HEK293 (cell line): ENCODE data around the gene MARCHF3.

Experiments used
- CTCF ChIA-PET: fragments of 350-600 bp; formaldehyde crosslinking; extraction: SDS; loops from one replicate; lab custom pipeline; 2021; ENCODE audit warnings: antibody characterized with exemption; lab: Yijun Ruan, JAX
- POLR2A ChIA-PET: fragments of 300-600 bp; formaldehyde crosslinking; extraction: SDS; loops from one replicate; lab custom pipeline; 2020; ENCODE audit warnings: antibody characterized with exemption, inconsistent platforms; lab: Yijun Ruan, JAX
- H3K27ac ChIP-seq: fragments of 200-500 bp; sonication (Bioruptor generic); 2 replicates; pipeline ENCODE4 v1.5.1; 2014; ENCODE audit warnings: low read depth, low read length, control low read depth, inconsistent platforms; ENCODE audit errors: extremely low read depth
- H3K36me3 ChIP-seq, 2 experiments: fragments of 200-500 bp in 1 of 2; sonication (Bioruptor generic) in 1 of 2; 1 replicate in 1 of 2; 2 replicates in 1 of 2; pipeline ENCODE4 v1.5.1; 2014 to 2017; ENCODE audit warnings: inconsistent platforms in 2 of 2, low read length in 2 of 2; ENCODE audit not compliant: control insufficient read depth in 2 of 2, insufficient read depth in 1 of 2
- H3K4me1 ChIP-seq: fragments of 200-500 bp; sonication (Bioruptor generic); 2 replicates; pipeline ENCODE4 v1.5.1; 2014; ENCODE audit warnings: mild to moderate bottlenecking, low read length, inconsistent platforms; ENCODE audit not compliant: control insufficient read depth, insufficient read depth
- H3K4me3 ChIP-seq: 2 replicates; pipeline ENCODE4 v1.5.1; 2011; ENCODE audit warnings: low read depth, mild to moderate bottlenecking, control low read depth, low read length, moderate library complexity
- H3K9me3 ChIP-seq: fragments of 200-500 bp; sonication (Bioruptor generic); 2 replicates; pipeline ENCODE4 v1.5.1; 2014; ENCODE audit warnings: low read depth, low read length, inconsistent platforms; ENCODE audit not compliant: control insufficient read depth, insufficient read depth
- FEZF1 ChIP-seq: fragments of 450-650 bp; formaldehyde crosslinking; IDR thresholded peaks from 2 replicates; pipeline ENCODE4 v1.5.1; 2016; ENCODE audit warnings: missing biosample characterization, missing genetic modification characterization
- GFI1B ChIP-seq: fragments of 450-650 bp; formaldehyde crosslinking; IDR thresholded peaks from 2 replicates; pipeline ENCODE4 v1.5.1; 2016; ENCODE audit warnings: missing biosample characterization, missing genetic modification characterization
- GLI2 ChIP-seq: fragments of 450-650 bp; formaldehyde crosslinking; IDR thresholded peaks from 2 replicates; pipeline ENCODE4; 2017; ENCODE audit warnings: missing biosample characterization, missing genetic modification characterization, low read depth, borderline replicate concordance
- GLI4 ChIP-seq: fragments of 450-650 bp; formaldehyde crosslinking; IDR thresholded peaks from 2 replicates; pipeline ENCODE4 v1.5.1; 2016; ENCODE audit warnings: missing biosample characterization, missing genetic modification characterization
- PRDM1 ChIP-seq: fragments of 450-650 bp; formaldehyde crosslinking; IDR thresholded peaks from 2 replicates; pipeline ENCODE4; 2016; ENCODE audit warnings: missing biosample characterization, missing genetic modification characterization
- SP2 ChIP-seq: fragments of 450-650 bp; formaldehyde crosslinking; IDR thresholded peaks from 2 replicates; pipeline ENCODE4 v1.5.1; 2016; ENCODE audit warnings: missing biosample characterization, missing genetic modification characterization
- SP7 ChIP-seq: fragments of 450-650 bp; formaldehyde crosslinking; IDR thresholded peaks from 2 replicates; pipeline ENCODE4 v1.5.1; 2016; ENCODE audit warnings: missing biosample characterization, missing genetic modification characterization
- ZBTB21 ChIP-seq: fragments of 450-650 bp; formaldehyde crosslinking; IDR thresholded peaks from 2 replicates; pipeline ENCODE4 v1.5.1; 2017; ENCODE audit warnings: missing biosample characterization, missing genetic modification characterization
- ZEB2 ChIP-seq: fragments of 450-650 bp; formaldehyde crosslinking; IDR thresholded peaks from 2 replicates; pipeline ENCODE4 v1.5.1; 2016; ENCODE audit warnings: missing biosample characterization, missing genetic modification characterization
- ZNF174 ChIP-seq: fragments of 450-650 bp; formaldehyde crosslinking; IDR thresholded peaks from 2 replicates; pipeline ENCODE4 v1.5.0; 2017; ENCODE audit warnings: missing biosample characterization, mild to moderate bottlenecking, missing genetic modification characterization
- ZNF266 ChIP-seq: fragments of 450-650 bp; formaldehyde crosslinking; IDR thresholded peaks from 2 replicates; pipeline ENCODE4 v1.5.1; 2016; ENCODE audit warnings: missing biosample characterization, missing genetic modification characterization, low read depth
- ZNF292 ChIP-seq: fragments of 450-650 bp; formaldehyde crosslinking; IDR thresholded peaks from 2 replicates; pipeline ENCODE4 v1.5.1; 2016; ENCODE audit warnings: low read depth, missing biosample characterization, missing genetic modification characterization, borderline replicate concordance
- ZNF335 ChIP-seq: fragments of 450-650 bp; formaldehyde crosslinking; conservative IDR thresholded peaks from 2 replicates; pipeline ENCODE4 v1.5.1; 2016; ENCODE audit warnings: missing biosample characterization, missing genetic modification characterization
- ZNF423 ChIP-seq: fragments of 450-650 bp; formaldehyde crosslinking; IDR thresholded peaks from 2 replicates; pipeline ENCODE4 v1.5.1; 2016; ENCODE audit warnings: missing biosample characterization, missing genetic modification characterization
- ZNF473 ChIP-seq: fragments of 450-650 bp; formaldehyde crosslinking; IDR thresholded peaks from 2 replicates; pipeline ENCODE4 v1.5.1; 2017; ENCODE audit warnings: missing biosample characterization, missing genetic modification characterization
- ZNF629 ChIP-seq: fragments of 450-650 bp; formaldehyde crosslinking; IDR thresholded peaks from 2 replicates; pipeline ENCODE4 v1.5.1; 2017; ENCODE audit warnings: missing biosample characterization, missing genetic modification characterization
- ZNF76 ChIP-seq: fragments of 450-650 bp; formaldehyde crosslinking; IDR thresholded peaks from 2 replicates; pipeline ENCODE4; 2016; ENCODE audit warnings: low read depth, missing biosample characterization, missing genetic modification characterization, borderline replicate concordance
- ZNF830 ChIP-seq: fragments of 450-650 bp; IDR thresholded peaks from 2 replicates; pipeline ENCODE4 v1.5.0; 2018; ENCODE audit warnings: missing biosample characterization, missing genetic modification characterization, low read depth, mild to moderate bottlenecking, moderate library complexity
- ZNF837 ChIP-seq: fragments of 450-650 bp; formaldehyde crosslinking; IDR thresholded peaks from 2 replicates; pipeline ENCODE4 v1.5.1; 2016; ENCODE audit warnings: missing biosample characterization, missing genetic modification characterization
- TF ChIP-seq, protein P1 (sequence below): fragments of 450-650 bp; formaldehyde crosslinking; conservative IDR thresholded peaks from 2 replicates; pipeline ENCODE4 v1.5.1; 2016; ENCODE audit warnings: low read depth, missing biosample characterization, missing genetic modification characterization
- TF ChIP-seq, protein P2 (sequence below): fragments of 450-650 bp; formaldehyde crosslinking; IDR thresholded peaks from 2 replicates; pipeline ENCODE4 v1.5.1; 2017; ENCODE audit warnings: missing biosample characterization, mild to moderate bottlenecking, missing genetic modification characterization, moderate library complexity
- TF ChIP-seq, protein P3 (sequence below): fragments of 450-650 bp; formaldehyde crosslinking; IDR thresholded peaks from 2 replicates; pipeline ENCODE4 v1.5.1; 2017; ENCODE audit warnings: missing biosample characterization, missing genetic modification characterization
- TF ChIP-seq, protein P4 (sequence below): fragments of 450-650 bp; formaldehyde crosslinking; IDR thresholded peaks from 2 replicates; pipeline ENCODE4 v1.5.1; 2016; ENCODE audit warnings: missing biosample characterization, missing genetic modification characterization, low read depth

MARCHF3 gene

DNA sequence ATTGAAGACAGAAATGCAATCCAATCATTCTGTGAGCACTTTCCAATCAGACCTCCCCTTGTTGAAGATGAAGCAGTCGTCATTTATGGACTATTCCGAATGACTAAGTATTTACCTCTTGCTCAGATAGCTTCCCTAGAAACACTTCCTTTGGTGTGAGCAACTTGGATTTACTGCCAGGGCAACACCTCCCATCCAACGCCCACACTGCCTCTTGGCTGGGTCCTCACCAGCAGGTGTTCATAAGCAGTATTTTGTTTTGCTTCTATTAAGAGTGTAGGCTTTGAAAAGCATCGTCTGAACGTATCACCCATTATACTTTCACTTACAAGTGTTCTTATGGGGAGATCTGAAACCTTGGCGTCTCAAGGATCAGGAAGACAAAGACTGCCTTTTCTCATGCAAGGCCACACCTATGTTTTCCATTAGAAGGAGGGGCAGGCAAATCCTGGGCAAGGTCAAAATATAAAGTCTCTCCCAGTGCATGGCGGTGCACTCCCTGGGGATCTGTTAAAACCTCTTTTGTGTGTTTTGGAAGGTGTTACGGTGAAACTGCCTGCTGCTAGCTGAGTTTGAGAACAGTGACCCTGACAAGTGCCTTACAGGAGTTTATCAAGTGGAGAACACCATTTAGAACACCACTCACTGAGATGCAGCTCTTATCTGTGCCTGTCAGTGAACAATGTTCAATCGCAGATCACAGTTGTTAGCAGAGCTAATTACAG, 10.6 kb upstream of the MARCHF3 start (continued):
- TF ChIP-seq, protein P1, sequence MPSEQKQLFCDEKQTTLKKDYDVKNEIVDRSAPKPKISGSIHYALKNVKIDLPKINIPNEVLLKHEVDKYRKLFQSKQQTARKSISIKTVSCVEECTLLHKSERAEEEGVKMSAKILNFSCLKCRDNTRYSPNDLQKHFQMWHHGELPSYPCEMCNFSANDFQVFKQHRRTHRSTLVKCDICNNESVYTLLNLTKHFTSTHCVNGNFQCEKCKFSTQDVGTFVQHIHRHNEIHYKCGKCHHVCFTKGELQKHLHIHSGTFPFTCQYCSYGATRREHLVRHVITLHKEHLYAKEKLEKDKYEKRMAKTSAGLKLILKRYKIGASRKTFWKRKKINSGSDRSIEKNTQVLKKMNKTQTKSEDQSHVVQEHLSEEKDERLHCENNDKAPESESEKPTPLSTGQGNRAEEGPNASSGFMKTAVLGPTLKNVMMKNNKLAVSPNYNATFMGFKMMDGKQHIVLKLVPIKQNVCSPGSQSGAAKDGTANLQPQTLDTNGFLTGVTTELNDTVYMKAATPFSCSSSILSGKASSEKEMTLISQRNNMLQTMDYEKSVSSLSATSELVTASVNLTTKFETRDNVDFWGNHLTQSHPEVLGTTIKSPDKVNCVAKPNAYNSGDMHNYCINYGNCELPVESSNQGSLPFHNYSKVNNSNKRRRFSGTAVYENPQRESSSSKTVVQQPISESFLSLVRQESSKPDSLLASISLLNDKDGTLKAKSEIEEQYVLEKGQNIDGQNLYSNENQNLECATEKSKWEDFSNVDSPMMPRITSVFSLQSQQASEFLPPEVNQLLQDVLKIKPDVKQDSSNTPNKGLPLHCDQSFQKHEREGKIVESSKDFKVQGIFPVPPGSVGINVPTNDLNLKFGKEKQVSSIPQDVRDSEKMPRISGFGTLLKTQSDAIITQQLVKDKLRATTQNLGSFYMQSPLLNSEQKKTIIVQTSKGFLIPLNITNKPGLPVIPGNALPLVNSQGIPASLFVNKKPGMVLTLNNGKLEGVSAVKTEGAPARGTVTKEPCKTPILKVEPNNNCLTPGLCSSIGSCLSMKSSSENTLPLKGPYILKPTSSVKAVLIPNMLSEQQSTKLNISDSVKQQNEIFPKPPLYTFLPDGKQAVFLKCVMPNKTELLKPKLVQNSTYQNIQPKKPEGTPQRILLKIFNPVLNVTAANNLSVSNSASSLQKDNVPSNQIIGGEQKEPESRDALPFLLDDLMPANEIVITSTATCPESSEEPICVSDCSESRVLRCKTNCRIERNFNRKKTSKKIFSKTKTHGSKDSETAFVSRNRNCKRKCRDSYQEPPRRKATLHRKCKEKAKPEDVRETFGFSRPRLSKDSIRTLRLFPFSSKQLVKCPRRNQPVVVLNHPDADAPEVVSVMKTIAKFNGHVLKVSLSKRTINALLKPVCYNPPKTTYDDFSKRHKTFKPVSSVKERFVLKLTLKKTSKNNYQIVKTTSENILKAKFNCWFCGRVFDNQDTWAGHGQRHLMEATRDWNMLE (tag by site-specific recombination): no peak
- TF ChIP-seq ZNF174: no peak
- TF ChIP-seq ZNF473 (tag by site-specific recombination): no peak
- TF ChIP-seq GFI1B (tag by site-specific recombination): no peak
- TF ChIP-seq, protein P2, sequence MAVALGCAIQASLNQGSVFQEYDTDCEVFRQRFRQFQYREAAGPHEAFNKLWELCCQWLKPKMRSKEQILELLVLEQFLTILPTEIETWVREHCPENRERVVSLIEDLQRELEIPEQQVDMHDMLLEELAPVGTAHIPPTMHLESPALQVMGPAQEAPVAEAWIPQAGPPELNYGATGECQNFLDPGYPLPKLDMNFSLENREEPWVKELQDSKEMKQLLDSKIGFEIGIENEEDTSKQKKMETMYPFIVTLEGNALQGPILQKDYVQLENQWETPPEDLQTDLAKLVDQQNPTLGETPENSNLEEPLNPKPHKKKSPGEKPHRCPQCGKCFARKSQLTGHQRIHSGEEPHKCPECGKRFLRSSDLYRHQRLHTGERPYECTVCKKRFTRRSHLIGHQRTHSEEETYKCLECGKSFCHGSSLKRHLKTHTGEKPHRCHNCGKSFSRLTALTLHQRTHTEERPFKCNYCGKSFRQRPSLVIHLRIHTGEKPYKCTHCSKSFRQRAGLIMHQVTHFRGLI (tag by site-specific recombination): no peak
- TF ChIP-seq ZNF266 (tag by site-specific recombination): no peak
- peak; percentile 81 for TF ChIP-seq ZNF335 (tag by site-specific recombination)
- TF ChIP-seq ZNF830: no peak
- TF ChIP-seq, protein P3, sequence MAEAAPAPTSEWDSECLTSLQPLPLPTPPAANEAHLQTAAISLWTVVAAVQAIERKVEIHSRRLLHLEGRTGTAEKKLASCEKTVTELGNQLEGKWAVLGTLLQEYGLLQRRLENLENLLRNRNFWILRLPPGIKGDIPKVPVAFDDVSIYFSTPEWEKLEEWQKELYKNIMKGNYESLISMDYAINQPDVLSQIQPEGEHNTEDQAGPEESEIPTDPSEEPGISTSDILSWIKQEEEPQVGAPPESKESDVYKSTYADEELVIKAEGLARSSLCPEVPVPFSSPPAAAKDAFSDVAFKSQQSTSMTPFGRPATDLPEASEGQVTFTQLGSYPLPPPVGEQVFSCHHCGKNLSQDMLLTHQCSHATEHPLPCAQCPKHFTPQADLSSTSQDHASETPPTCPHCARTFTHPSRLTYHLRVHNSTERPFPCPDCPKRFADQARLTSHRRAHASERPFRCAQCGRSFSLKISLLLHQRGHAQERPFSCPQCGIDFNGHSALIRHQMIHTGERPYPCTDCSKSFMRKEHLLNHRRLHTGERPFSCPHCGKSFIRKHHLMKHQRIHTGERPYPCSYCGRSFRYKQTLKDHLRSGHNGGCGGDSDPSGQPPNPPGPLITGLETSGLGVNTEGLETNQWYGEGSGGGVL (tag by site-specific recombination): no peak

DNA sequence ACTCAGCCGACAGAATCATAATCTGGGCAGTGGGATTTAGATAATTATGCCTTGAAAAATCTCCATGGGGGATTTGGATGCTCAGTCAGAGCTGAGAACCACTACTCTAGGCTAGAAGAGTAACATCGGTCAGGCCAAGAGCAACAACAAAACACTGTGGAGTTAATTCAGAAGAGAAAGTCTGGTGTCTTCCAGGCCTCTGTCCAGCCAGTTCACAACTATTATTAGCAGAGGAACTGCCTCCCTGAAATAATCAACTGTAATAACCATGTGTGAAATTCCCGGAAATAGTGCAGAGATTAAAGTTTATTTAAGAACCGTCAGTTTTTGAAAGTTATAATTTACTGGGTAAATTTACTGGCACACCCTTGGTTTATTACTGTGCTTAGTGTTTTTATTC, 8.2 kb upstream of the MARCHF3 start:
- Histone ChIP-seq H3K36me3 (no peaks in the 10 kb centered on the region), H3K4me3 (no peak overlapping the region), H3K9me3 (no peaks in the 10 kb centered on the region), H3K27ac (no peak overlapping the region)
- POLR2A ChIA-PET: no interaction called here
- CTCF ChIA-PET: no interaction called here
- TF ChIP-seq SP2 (tag by site-specific recombination) (no peak), SP7 (0 out of 2 replicates have a peak, but pooled peaks have one; percentile 27)
- TF ChIP-seq, all 188 proteins: peak for 1
- peaks cover 13% of the 10 kb centered on the region for H3K4me1 ChIP-seq

DNA sequence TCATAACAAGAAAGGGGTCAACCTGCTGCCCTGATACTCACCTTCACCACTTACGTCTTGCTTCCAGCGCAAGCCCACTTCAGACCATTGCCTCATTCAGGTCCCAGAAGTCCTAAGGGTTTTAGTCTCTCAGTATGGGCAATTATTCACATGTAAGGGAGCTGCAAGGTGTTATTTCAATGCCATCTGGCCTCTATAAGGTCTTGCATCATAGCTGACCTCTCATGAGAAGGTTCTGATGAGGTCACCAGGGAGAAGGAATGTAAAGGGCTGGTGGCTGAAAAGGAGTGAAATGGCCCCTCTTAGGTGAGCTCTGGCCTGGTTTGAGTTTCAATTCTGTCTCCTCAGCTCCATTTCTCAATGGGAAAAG, 1.5 kb upstream of the MARCHF3 start:
- Histone ChIP-seq H3K36me3 (no peaks in the 10 kb centered on the region), H3K4me3 (no peak overlapping the region), H3K9me3 (no peaks in the 10 kb centered on the region), H3K4me1 (peaks cover 16% of the 10 kb centered on the region; the same call in 1 of the 2 replicates), H3K27ac (no peak overlapping the region)
- ChIA-PET CTCF (interaction anchor here (0.7 to 1.4 kb wide), 3 partner anchors 24 to 461 kb away, joined by 3 to 4 read pairs (median 3); no protein-coding TSS in a partner anchor), POLR2A (interaction anchor here (0.6 to 1.8 kb wide), 6 partner anchors 30 to 365 kb away, joined by 3 to 10 read pairs (median 6); no protein-coding TSS in a partner anchor)
- TF ChIP-seq ZNF837 (tag by site-specific recombination): no peak
- TF ChIP-seq ZNF292 (tag by site-specific recombination): no peak
- 0 out of 2 replicates have a peak, but pooled peaks have one; percentile 19 for TF ChIP-seq FEZF1 (tag by site-specific recombination)
- TF ChIP-seq PRDM1 (tag by site-specific recombination): peak; percentile 43; the same call in 1 of the 2 replicates
- no peak for TF ChIP-seq ZNF423
- TF ChIP-seq GLI2 (tag by site-specific recombination): no peak
- TF ChIP-seq, protein P4, sequence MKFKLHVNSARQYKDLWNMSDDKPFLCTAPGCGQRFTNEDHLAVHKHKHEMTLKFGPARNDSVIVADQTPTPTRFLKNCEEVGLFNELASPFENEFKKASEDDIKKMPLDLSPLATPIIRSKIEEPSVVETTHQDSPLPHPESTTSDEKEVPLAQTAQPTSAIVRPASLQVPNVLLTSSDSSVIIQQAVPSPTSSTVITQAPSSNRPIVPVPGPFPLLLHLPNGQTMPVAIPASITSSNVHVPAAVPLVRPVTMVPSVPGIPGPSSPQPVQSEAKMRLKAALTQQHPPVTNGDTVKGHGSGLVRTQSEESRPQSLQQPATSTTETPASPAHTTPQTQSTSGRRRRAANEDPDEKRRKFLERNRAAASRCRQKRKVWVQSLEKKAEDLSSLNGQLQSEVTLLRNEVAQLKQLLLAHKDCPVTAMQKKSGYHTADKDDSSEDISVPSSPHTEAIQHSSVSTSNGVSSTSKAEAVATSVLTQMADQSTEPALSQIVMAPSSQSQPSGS: peak; percentile 78
- 0 out of 2 replicates have a peak, but pooled peaks have one; percentile 24 for TF ChIP-seq ZEB2
- peak; percentile 36; the same call in 1 of the 2 replicates for TF ChIP-seq ZNF629 (tag by site-specific recombination)
- 0 out of 2 replicates have a peak, but pooled peaks have one; percentile 17 for TF ChIP-seq ZBTB21 (tag by site-specific recombination)
- no peak for TF ChIP-seq ZNF335 (tag by site-specific recombination)
- TF ChIP-seq ZNF76 (tag by site-specific recombination): no peak
- TF ChIP-seq GLI4: no peak
